ENCODE results near the gene IL1R1. TPM values are rescaled to one million over a fixed set of nuclear protein-coding genes. Genes with fewer than 3 reads are reported as not detected.

IL1R1 gene
- polyA plus RNA-seq, 4 donors: 2.9 to 36.7 (median 17.2) TPM

- Histone ChIP-seq H3K4me3 (ENCODE audit: low read depth in 1 of 3, low read length in 3 of 3) (no peak overlapping the region), H3K9me3 (ENCODE audit: control insufficient read depth in 2 of 2, insufficient read depth in 1 of 2, low read depth in 1 of 2, low read length in 1 of 2) (peaks cover 0 to 42% of the 10 kb centered on the region in 2 donors), H3K27me3 (ENCODE audit: control insufficient read depth in 3 of 3, insufficient read depth in 3 of 3, low read length in 3 of 3) (peaks cover 3 to 26% (median 3%) of the 10 kb centered on the region in 3 donors), H3K4me1 (ENCODE audit: control insufficient read depth in 3 of 3, insufficient read depth in 2 of 3, low read depth in 1 of 3, low read length in 2 of 3) (peaks cover 0 to 2% (median 0%) of the 10 kb centered on the region in 3 donors), H3K27ac (ENCODE audit: low read depth in 1 of 3, low read length in 2 of 3) (peak overlapping the region in 1 of 3 donors; percentile 5), H3K36me3 (ENCODE audit: control insufficient read depth in 3 of 3, insufficient read depth in 2 of 3, low read depth in 1 of 3, low read length in 3 of 3) (peaks cover 0 to 16% (median 0%) of the 10 kb centered on the region in 3 donors)
- no peak for FAIRE-seq
- DNase-seq: no peak
- 86 to 95% (median 93%) methylated on average over 4 of the region's 4 CpGs for WGBS, 3 donors
Observed at GRCh38 chr2:102145934-102146333, 3.4 kb downstream of the IL1R1 start.

DNA sequence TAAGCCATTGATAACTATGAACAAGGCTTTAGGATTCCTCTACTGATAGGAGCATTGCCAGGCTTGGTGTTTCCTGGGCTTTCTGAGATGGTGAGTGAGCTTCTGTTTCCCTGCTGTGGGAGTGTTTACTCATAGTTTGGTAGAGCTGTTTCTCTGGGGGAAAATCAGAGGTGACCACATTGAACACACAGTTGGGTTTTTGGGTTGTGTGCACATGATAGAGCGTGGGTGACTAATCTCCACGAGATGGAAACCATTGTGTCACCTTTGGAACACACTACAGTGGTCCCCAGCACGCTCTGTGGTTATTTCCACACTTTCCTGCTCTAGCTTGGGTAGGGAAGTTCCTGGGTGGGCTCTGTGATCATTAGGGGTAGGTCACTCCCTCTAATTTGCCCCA, 5.4 kb downstream of the IL1R1 start:
- peaks cover 0 to 13% (median 3%) of the 10 kb centered on the region in 3 donors for H3K27me3 ChIP-seq (ENCODE audit: control insufficient read depth in 3 of 3, insufficient read depth in 3 of 3, low read length in 3 of 3)
- peaks cover 0 to 18% (median 0%) of the 10 kb centered on the region in 3 donors for H3K36me3 ChIP-seq (ENCODE audit: control insufficient read depth in 3 of 3, insufficient read depth in 2 of 3, low read depth in 1 of 3, low read length in 3 of 3)
- no peak overlapping the region for H3K4me3 ChIP-seq (ENCODE audit: low read depth in 1 of 3, low read length in 3 of 3)
- no peak for FAIRE-seq
- WGBS, 3 donors: 36 to 72% (median 58%) methylated on average over 3 of the region's 3 CpGs
- peaks cover 0 to 42% of the 10 kb centered on the region in 2 donors for H3K9me3 ChIP-seq (ENCODE audit: control insufficient read depth in 2 of 2, insufficient read depth in 1 of 2, low read depth in 1 of 2, low read length in 1 of 2)
- H3K4me1 ChIP-seq (ENCODE audit: control insufficient read depth in 3 of 3, insufficient read depth in 2 of 3, low read depth in 1 of 3, low read length in 2 of 3): no peaks in the 10 kb centered on the region
- no peak for DNase-seq
- H3K27ac ChIP-seq (ENCODE audit: low read depth in 1 of 3, low read length in 2 of 3): peak overlapping the region in 1 of 3 donors; percentile 42

GRCh38 chr2:102149243-102149642, 6.7 kb downstream of the IL1R1 start:
- no peak for FAIRE-seq

DNA sequence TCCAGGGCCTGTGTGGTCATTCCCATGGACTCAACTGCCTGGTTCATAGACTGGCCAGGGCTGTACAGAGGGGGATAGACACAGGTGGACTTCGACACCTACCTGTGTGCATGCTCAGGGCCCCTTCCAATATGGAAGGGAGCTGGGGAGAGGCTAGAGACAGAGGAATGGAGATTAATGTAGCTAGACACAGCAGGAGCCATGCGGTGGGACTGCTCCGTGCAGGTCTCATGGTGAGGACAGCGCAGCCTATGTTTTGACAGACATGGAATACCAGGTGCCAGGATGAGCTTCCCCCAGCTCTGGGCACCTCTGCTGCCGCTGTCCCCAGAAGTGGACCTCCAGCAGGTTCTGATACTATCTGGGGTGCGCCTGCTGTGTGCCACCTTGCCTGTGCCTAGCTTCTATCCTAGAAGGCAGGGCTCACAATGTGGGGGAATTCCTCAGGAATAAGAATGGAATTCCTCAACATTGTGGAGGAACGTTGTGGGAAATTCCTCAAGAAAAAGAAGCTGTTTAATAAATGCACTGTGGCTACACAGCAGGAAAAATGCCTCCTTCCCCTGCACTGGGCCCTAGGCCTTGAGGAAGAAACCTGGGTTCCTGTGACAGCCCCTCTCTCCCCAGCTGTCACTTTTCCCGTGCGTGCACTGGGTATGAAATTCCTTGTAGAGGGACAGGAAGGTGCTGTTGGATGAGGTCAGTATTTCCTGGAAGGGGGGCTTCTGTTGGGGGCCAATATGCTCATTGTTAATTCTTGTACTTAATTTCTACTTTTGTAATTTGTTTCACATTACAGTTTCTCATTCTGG, 7.3 kb downstream of the IL1R1 start:
- Histone ChIP-seq H3K4me1 (ENCODE audit: control insufficient read depth in 3 of 3, insufficient read depth in 2 of 3, low read depth in 1 of 3, low read length in 2 of 3) (no peaks in the 10 kb centered on the region), H3K9me3 (ENCODE audit: control insufficient read depth in 2 of 2, insufficient read depth in 1 of 2, low read depth in 1 of 2, low read length in 1 of 2) (peaks cover 0 to 38% of the 10 kb centered on the region in 2 donors), H3K4me3 (ENCODE audit: low read depth in 1 of 3, low read length in 3 of 3) (no peak overlapping the region), H3K27me3 (ENCODE audit: control insufficient read depth in 3 of 3, insufficient read depth in 3 of 3, low read length in 3 of 3) (peaks cover 0 to 3% (median 0%) of the 10 kb centered on the region in 3 donors), H3K36me3 (ENCODE audit: control insufficient read depth in 3 of 3, insufficient read depth in 2 of 3, low read depth in 1 of 3, low read length in 3 of 3) (peaks cover 0 to 14% (median 0%) of the 10 kb centered on the region in 3 donors), H3K27ac (ENCODE audit: low read depth in 1 of 3, low read length in 2 of 3) (peak overlapping the region in 1 of 3 donors; percentile 39)
- no peak for FAIRE-seq
- DNase-seq: no peak
- WGBS, 3 donors: 78 to 85% (median 80%) methylated on average over 9 of the region's 9 CpGs

More at GRCh38 chr2:102149243-102149642, 6.7 kb downstream of the IL1R1 start:
- Histone ChIP-seq H3K36me3 (ENCODE audit: control insufficient read depth in 3 of 3, insufficient read depth in 2 of 3, low read depth in 1 of 3, low read length in 3 of 3) (peaks cover 0 to 18% (median 0%) of the 10 kb centered on the region in 3 donors), H3K4me1 (ENCODE audit: control insufficient read depth in 3 of 3, insufficient read depth in 2 of 3, low read depth in 1 of 3, low read length in 2 of 3) (no peaks in the 10 kb centered on the region), H3K27me3 (ENCODE audit: control insufficient read depth in 3 of 3, insufficient read depth in 3 of 3, low read length in 3 of 3) (peaks cover 0 to 3% (median 0%) of the 10 kb centered on the region in 3 donors), H3K9me3 (ENCODE audit: control insufficient read depth in 2 of 2, insufficient read depth in 1 of 2, low read depth in 1 of 2, low read length in 1 of 2) (peaks cover 0 to 42% of the 10 kb centered on the region in 2 donors), H3K4me3 (ENCODE audit: low read depth in 1 of 3, low read length in 3 of 3) (no peak overlapping the region), H3K27ac (ENCODE audit: low read depth in 1 of 3, low read length in 2 of 3) (peak overlapping the region in 1 of 3 donors; percentile 39)
- DNase-seq: no peak
- 67 to 92% (median 79%) methylated on average over 2 of the region's 2 CpGs for WGBS, 3 donors

- Histone ChIP-seq H3K4me3 (ENCODE audit: low read depth in 1 of 3, low read length in 3 of 3) (no peak overlapping the region), H3K27ac (ENCODE audit: low read depth in 1 of 3, low read length in 2 of 3) (peak overlapping the region in 1 of 3 donors; percentile 9), H3K36me3 (ENCODE audit: control insufficient read depth in 3 of 3, insufficient read depth in 2 of 3, low read depth in 1 of 3, low read length in 3 of 3) (peaks cover 0 to 13% (median 0%) of the 10 kb centered on the region in 3 donors), H3K4me1 (ENCODE audit: control insufficient read depth in 3 of 3, insufficient read depth in 2 of 3, low read depth in 1 of 3, low read length in 2 of 3) (peaks cover 0 to 8% (median 0%) of the 10 kb centered on the region in 3 donors), H3K9me3 (ENCODE audit: control insufficient read depth in 2 of 2, insufficient read depth in 1 of 2, low read depth in 1 of 2, low read length in 1 of 2) (peaks cover 0 to 8% of the 10 kb centered on the region in 2 donors), H3K27me3 (ENCODE audit: control insufficient read depth in 3 of 3, insufficient read depth in 3 of 3, low read length in 3 of 3) (no peaks in the 10 kb centered on the region)
- WGBS, 3 donors: 84 to 90% (median 85%) methylated on average over 6 of the region's 6 CpGs
- no peak for FAIRE-seq
- no peak for DNase-seq
Observed at GRCh38 chr2:102154364-102154763, 11.8 kb downstream of the IL1R1 start.

- Histone ChIP-seq H3K36me3 (ENCODE audit: control insufficient read depth in 3 of 3, insufficient read depth in 2 of 3, low read depth in 1 of 3, low read length in 3 of 3) (peaks cover 0 to 8% (median 0%) of the 10 kb centered on the region in 3 donors), H3K4me1 (ENCODE audit: control insufficient read depth in 3 of 3, insufficient read depth in 2 of 3, low read depth in 1 of 3, low read length in 2 of 3) (peaks cover 0 to 8% (median 0%) of the 10 kb centered on the region in 3 donors), H3K27ac (ENCODE audit: low read depth in 1 of 3, low read length in 2 of 3) (peak overlapping the region; percentile 9 to 86 (median 30)), H3K9me3 (ENCODE audit: control insufficient read depth in 2 of 2, insufficient read depth in 1 of 2, low read depth in 1 of 2, low read length in 1 of 2) (no peaks in the 10 kb centered on the region), H3K4me3 (ENCODE audit: low read depth in 1 of 3, low read length in 3 of 3) (no peak overlapping the region), H3K27me3 (ENCODE audit: control insufficient read depth in 3 of 3, insufficient read depth in 3 of 3, low read length in 3 of 3) (no peaks in the 10 kb centered on the region)
- FAIRE-seq (no peak), DNase-seq (no peak)
- WGBS, 3 donors: 65 to 77% (median 69%) methylated on average over 7 of the region's 7 CpGs
Observed at GRCh38 chr2:102154946-102155702, 12.6 kb downstream of the IL1R1 start.

DNA sequence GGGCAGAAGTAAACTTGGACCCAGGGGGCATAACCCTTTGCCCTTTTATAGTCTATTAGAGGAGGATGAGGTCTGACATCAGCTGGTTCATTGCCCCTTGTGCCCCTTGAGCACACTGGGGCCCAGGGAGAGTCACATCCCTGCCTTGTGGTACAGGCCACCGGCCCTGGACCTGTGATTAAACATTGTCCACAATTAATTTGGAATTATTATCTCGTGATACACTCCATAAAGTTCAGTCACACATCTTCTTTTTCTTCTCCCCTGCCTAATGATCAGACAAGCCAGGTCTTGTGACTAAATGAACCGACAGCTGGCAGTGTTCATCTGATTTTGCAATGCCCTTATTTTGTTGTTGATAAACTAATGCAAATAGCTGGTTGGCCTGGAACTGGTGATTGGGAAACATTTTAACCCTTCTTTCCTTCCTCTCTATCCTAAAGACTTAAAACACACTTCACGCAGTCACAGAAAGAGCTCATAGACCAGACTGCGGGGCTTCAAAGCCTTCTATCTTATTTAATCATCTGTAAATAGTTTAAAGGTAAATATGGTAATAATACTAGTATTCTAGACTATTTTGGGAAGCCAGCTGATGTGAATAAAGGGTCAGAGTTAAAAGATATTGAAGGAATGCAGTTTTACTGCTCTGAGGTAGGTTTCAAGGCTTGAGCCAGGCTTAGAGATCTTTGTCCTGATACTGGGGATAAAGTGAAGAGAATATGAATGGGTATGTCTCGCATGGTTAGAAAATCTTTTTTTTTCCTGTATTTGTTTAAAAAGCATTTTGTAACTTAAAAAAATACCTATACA, 13.4 kb downstream of the IL1R1 start:
- FAIRE-seq: no peak
- Histone ChIP-seq H3K4me3 (ENCODE audit: low read depth in 1 of 3, low read length in 3 of 3) (no peak overlapping the region), H3K9me3 (ENCODE audit: control insufficient read depth in 2 of 2, insufficient read depth in 1 of 2, low read depth in 1 of 2, low read length in 1 of 2) (no peaks in the 10 kb centered on the region), H3K27me3 (ENCODE audit: control insufficient read depth in 3 of 3, insufficient read depth in 3 of 3, low read length in 3 of 3) (no peaks in the 10 kb centered on the region), H3K27ac (ENCODE audit: low read depth in 1 of 3, low read length in 2 of 3) (peak overlapping the region in 2 of 3 donors; percentile 9 to 86), H3K4me1 (ENCODE audit: control insufficient read depth in 3 of 3, insufficient read depth in 2 of 3, low read depth in 1 of 3, low read length in 2 of 3) (peaks cover 0 to 8% (median 0%) of the 10 kb centered on the region in 3 donors), H3K36me3 (ENCODE audit: control insufficient read depth in 3 of 3, insufficient read depth in 2 of 3, low read depth in 1 of 3, low read length in 3 of 3) (peaks cover 0 to 8% (median 0%) of the 10 kb centered on the region in 3 donors)
- 26 to 51% (median 37%) methylated on average over 6 of the region's 6 CpGs for whole genome bisulfite sequencing, 3 donors
- DNase-seq: peak in 1 of 2 donors; percentile 61
